Keratinocyte (primary cell): ENCODE results near the gene BRF1.

Experiments used
- CTCF ChIP-seq, 3 experiments: IDR thresholded peaks in 1 of 3; conservative IDR thresholded peaks in 1 of 3; optimal IDR thresholded peaks in 1 of 3; 2 replicates in 2 of 3; 3 replicates in 1 of 3; pipeline versions ENCODE3 to v1.5.1; 2011; ENCODE audit warnings: low read length in 3 of 3, mild to moderate bottlenecking in 3 of 3, moderate library complexity in 2 of 3, control low read depth in 1 of 3, inconsistent platforms in 1 of 3; ENCODE audit not compliant: insufficient read depth in 2 of 3; ENCODE audit errors: extremely low read depth in 1 of 3
- EZH2 ChIP-seq: IDR thresholded peaks from one replicate; pipeline ENCODE4 v1.6.1; 2012; ENCODE audit warnings: inconsistent platforms, mild to moderate bottlenecking, low read length, moderate library complexity

GRCh38 chr14:105219043-105219612 lies 81.7 kb downstream of the BRF1 start:
- no peak for TF ChIP-seq CTCF (optimal IDR thresholded peaks at IDR 0.05 in 1 of 3, IDR thresholded peaks at IDR 0.05 in 1 of 3, conservative IDR thresholded peaks at IDR 0.05 in 1 of 3; ENCODE audit: extremely low read depth in 1 of 3, insufficient read depth in 2 of 3, low read length in 3 of 3)
- TF ChIP-seq EZH2: no peak
